GM23248 (cell line): ENCODE measurements around the gene NR2C1. TPM values are rescaled to one million over a fixed set of nuclear protein-coding genes. Genes with fewer than 3 reads are reported as not detected.

Experiments
- DNase-seq: peaks from one replicate; pipeline ENCODE4 v3.0.0-alpha.2; 2015
- H2AFZ ChIP-seq: fragments of 200-600 bp; sonication (generic); 2 replicates; pipeline ENCODE4 v1.6.1; 2016; ENCODE audit warnings: antibody characterized with exemption
- H3F3A ChIP-seq: fragments of 200-600 bp; sonication (generic); 2 replicates; pipeline ENCODE4 v1.6.1; 2016; ENCODE audit warnings: mild to moderate bottlenecking, antibody characterized with exemption, mixed run types; ENCODE audit not compliant: insufficient read depth
- H3K27ac ChIP-seq: fragments of 200-600 bp; sonication (generic); 2 replicates; pipeline ENCODE4 v1.5.1; 2016; ENCODE audit warnings: mild to moderate bottlenecking
- H3K27me3 ChIP-seq: fragments of 200-600 bp; sonication (generic); replicated peaks from 2 replicates; pipeline ENCODE4 v1.6.1; 2016; ENCODE audit warnings: mild to moderate bottlenecking; ENCODE audit not compliant: insufficient read depth
- H3K36me3 ChIP-seq: fragments of 200-600 bp; sonication (generic); 2 replicates; pipeline ENCODE4 v1.6.1; 2016; ENCODE audit warnings: low read depth, mild to moderate bottlenecking
- H3K4me1 ChIP-seq: fragments of 200-600 bp; sonication (generic); 2 replicates; pipeline ENCODE4 v1.6.1; 2016; ENCODE audit warnings: mild to moderate bottlenecking; ENCODE audit not compliant: insufficient read depth
- H3K4me2 ChIP-seq: fragments of 200-600 bp; sonication (generic); one replicate; pipeline ENCODE4 v1.6.1; 2016; ENCODE audit warnings: mild to moderate bottlenecking; ENCODE audit not compliant: unreplicated experiment
- H3K4me3 ChIP-seq: fragments of 200-600 bp; sonication (generic); 2 replicates; pipeline ENCODE4 v1.5.1; 2016; ENCODE audit warnings: mild to moderate bottlenecking
- H3K79me2 ChIP-seq: fragments of 200-600 bp; sonication (generic); 2 replicates; pipeline ENCODE4 v1.6.1; 2016; ENCODE audit warnings: mild to moderate bottlenecking; ENCODE audit not compliant: insufficient read depth
- H3K9ac ChIP-seq: fragments of 200-600 bp; sonication (generic); 2 replicates; pipeline ENCODE4 v1.6.1; 2016; ENCODE audit warnings: mild to moderate bottlenecking
- H3K9me2 ChIP-seq: fragments of 200-600 bp; sonication (generic); 2 replicates; pipeline ENCODE4 v1.6.1; 2016; ENCODE audit warnings: mixed run types, mild to moderate bottlenecking, moderate library complexity; ENCODE audit not compliant: insufficient read depth
- H3K9me3 ChIP-seq: fragments of 200-600 bp; sonication (generic); one replicate; pipeline ENCODE4 v1.6.1; 2017; ENCODE audit warnings: low read depth
- H4K20me1 ChIP-seq: fragments of 200-600 bp; sonication (generic); 2 replicates; pipeline ENCODE4 v1.6.0; 2016; ENCODE audit not compliant: insufficient read depth
- EZH2 ChIP-seq: fragments of 200-600 bp; sonication (generic); IDR thresholded peaks from 2 replicates; pipeline ENCODE4 v1.6.1; 2018; ENCODE audit warnings: antibody characterized with exemption, mild to moderate bottlenecking; ENCODE audit not compliant: insufficient read depth, poor library complexity, severe bottlenecking
- EZH2phosphoT487 ChIP-seq: fragments of 200-600 bp; sonication (generic); IDR thresholded peaks from 2 replicates; pipeline ENCODE4 v1.6.1; 2018; ENCODE audit warnings: antibody characterized with exemption, moderate library complexity, mild to moderate bottlenecking, low read depth; ENCODE audit not compliant: insufficient read depth
- WGBS, 2 experiments: methylation state at CpG; one replicate each; pipeline ENCODE4 v1.1.6; 2015 to 2017; ENCODE audit warnings: low lambda C conversion rate in 2 of 2, low coverage in 1 of 2; ENCODE audit errors: missing lambda C conversion rate in 2 of 2; 5-methylcytosine and 5-hydroxymethylcytosine counted together
- in situ Hi-C: fragments of 300-500 bp; cut with MboI; formaldehyde crosslinking; loops from 2 replicates; pipeline ENCODE4 v1.15.0; 2020
- polyA plus RNA-seq: library from polyadenylated mRNA; unstranded; fragments of >200 nt; fragmentation: Nextera tagmentation; extraction: Ambion mirVana; gene quantifications from 2 replicates; pipeline ENCODE4 v1.2.1, GENCODE V29; 2016
- total RNA-seq: library from RNA; depleted of rRNA; stranded (reverse); fragments of >200 nt; shearing (Covaris generic); gene quantifications from 2 replicates; pipeline ENCODE4 v1.2.3, GENCODE V29; 2014

NR2C1 gene
- total and polyA plus RNA-seq, 2 experiments from 2014 or later: 28.0 to 32.9 TPM

- Histone ChIP-seq H3K4me3 (no peak overlapping the region), H4K20me1 (no peaks in the 10 kb centered on the region), H3F3A (peaks cover 17% of the 10 kb centered on the region), H3K9me2 (no peaks in the 10 kb centered on the region), H3K36me3 (no peaks in the 10 kb centered on the region), H3K9ac (no peak overlapping the region), H3K79me2 (0 out of 2 replicates have a peak, but pooled peaks cover 26% of the 10 kb centered on the region), H3K27me3 (no peaks in the 10 kb centered on the region), H3K4me1 (peaks cover 20% of the 10 kb centered on the region), H2AFZ (no peak overlapping the region), H3K4me2 (peak overlapping the region; percentile 10), H3K9me3 (no peaks in the 10 kb centered on the region), H3K27ac (peak overlapping the region; percentile 43; the same call in 1 of the 2 replicates)
- WGBS, 2 experiments: 77 to 81% methylated on average over 2 of the region's 2 CpGs
- TF ChIP-seq EZH2 (no peak), EZH2phosphoT487 (no peak)
- DNase-seq: no peak
- in situ Hi-C loops: no loop called here
These were observed 90.1 kb downstream of the NR2C1 start for GRCh38 chr12:94983321-94983720.

- H3K36me3 ChIP-seq: no peaks in the 10 kb centered on the region
- H3K4me3 ChIP-seq: no peak overlapping the region
- H3K27ac ChIP-seq: no peak overlapping the region
- H3K79me2 ChIP-seq: 0 out of 2 replicates have a peak, but pooled peaks cover 26% of the 10 kb centered on the region
- peak; percentile 3 for DNase-seq
- H3K4me1 ChIP-seq: peaks cover 20% of the 10 kb centered on the region
- no peak overlapping the region for H3K9ac ChIP-seq
- no peaks in the 10 kb centered on the region; the same call in 1 of the 2 replicates for H4K20me1 ChIP-seq
- no peak overlapping the region for H3K4me2 ChIP-seq
- 89 to 92% methylated on average over 6 to 7 of the region's 7 CpGs for WGBS, 2 experiments
- peaks cover 17% of the 10 kb centered on the region for H3F3A ChIP-seq
- TF ChIP-seq EZH2 (no peak), EZH2phosphoT487 (no peak)
- no peak overlapping the region for H2AFZ ChIP-seq
- in situ Hi-C loops: no loop called here
- no peaks in the 10 kb centered on the region for H3K27me3 ChIP-seq
- H3K9me3 ChIP-seq: no peaks in the 10 kb centered on the region
- no peaks in the 10 kb centered on the region for H3K9me2 ChIP-seq
These were observed 91.0 kb downstream of the NR2C1 start for GRCh38 chr12:94982456-94982855.

- TF ChIP-seq EZH2phosphoT487 (no peak), EZH2 (no peak)
- Histone ChIP-seq H3K4me3 (no peak overlapping the region), H3K36me3 (no peaks in the 10 kb centered on the region), H3K27me3 (no peaks in the 10 kb centered on the region), H4K20me1 (no peaks in the 10 kb centered on the region; the same call in 1 of the 2 replicates), H3K79me2 (0 out of 2 replicates have a peak, but pooled peaks cover 30% of the 10 kb centered on the region), H2AFZ (no peak overlapping the region), H3K9ac (no peak overlapping the region), H3K4me2 (no peak overlapping the region), H3F3A (peaks cover 17% of the 10 kb centered on the region), H3K27ac (no peak overlapping the region), H3K9me3 (no peaks in the 10 kb centered on the region), H3K9me2 (no peaks in the 10 kb centered on the region), H3K4me1 (peaks cover 20% of the 10 kb centered on the region)
- 66 to 78% methylated on average over 4 of the region's 4 CpGs for WGBS, 2 experiments
- DNase-seq: peak; percentile 39
- in situ Hi-C loops: no loop called here
These were observed 92.8 kb downstream of the NR2C1 start for GRCh38 chr12:94980577-94980976.

GRCh38 chr12:94979941-94980340 lies 93.5 kb downstream of the NR2C1 start:
- in situ Hi-C loops: no loop called here

More at GRCh38 chr12:94979941-94980340, 93.5 kb downstream of the NR2C1 start:
- no peaks in the 10 kb centered on the region for H3K36me3 ChIP-seq
- peaks cover 20% of the 10 kb centered on the region for H3K4me1 ChIP-seq
- H3K27ac ChIP-seq: no peak overlapping the region
- no peak overlapping the region for H3K4me2 ChIP-seq
- no peaks in the 10 kb centered on the region for H3K9me2 ChIP-seq
- H2AFZ ChIP-seq: no peak overlapping the region
- no peaks in the 10 kb centered on the region; the same call in 1 of the 2 replicates for H4K20me1 ChIP-seq
- no peak overlapping the region for H3K4me3 ChIP-seq
- no peak for TF ChIP-seq EZH2phosphoT487
- no peak for TF ChIP-seq EZH2
- no peaks in the 10 kb centered on the region for H3K9me3 ChIP-seq
- 94 to 95% methylated on average over 4 of the region's 4 CpGs for WGBS, 2 experiments
- DNase-seq: no peak
- 0 out of 2 replicates have a peak, but pooled peaks cover 30% of the 10 kb centered on the region for H3K79me2 ChIP-seq
- no peak overlapping the region for H3K9ac ChIP-seq
- H3K27me3 ChIP-seq: no peaks in the 10 kb centered on the region
- H3F3A ChIP-seq: peaks cover 17% of the 10 kb centered on the region
